T-cell (primary cell): ENCODE data around the gene HOXD13. TPM values are rescaled to one million over a fixed set of nuclear protein-coding genes. Genes with fewer than 3 reads are reported as not detected.

Experiments
- ATAC-seq, 4 experiments: fragments of 200-7000 bp in 3 of 4; fragments of 150-1000 bp in 1 of 4; cut with Tn5 transposase; replicated peaks in 1 of 4; 1 replicate in 3 of 4; 2 replicates in 1 of 4; pipeline ENCODE4 v1.10.0; 2021; ENCODE audit warnings: moderate library complexity in 3 of 4, mild to moderate bottlenecking in 2 of 4, moderate number of reproducible peaks in 1 of 4
- CTCF ChIA-PET, 2 donors: fragments of 300-600 bp; sonication (Branson Sonifier 250); formaldehyde crosslinking; loops; one replicate each; lab custom pipeline; 2022; ENCODE audit warnings: antibody characterized with exemption in 2 of 2; lab: Charles Lee
- POLR2A ChIA-PET, 2 donors: fragments of 300-600 bp; sonication (Branson Sonifier 250); formaldehyde crosslinking; loops; one replicate each; lab custom pipeline; 2022; ENCODE audit warnings: antibody characterized with exemption in 2 of 2; lab: Charles Lee
- DNase-seq, 35 experiments: peaks; one replicate each; pipeline versions ENCODE4 v3.0.0 to v3.0.0-alpha.2; 2013 to 2023
- H3K27ac ChIP-seq: one replicate; pipeline ENCODE4 v1.5.1; 2013; ENCODE audit warnings: low read length
- H3K27me3 ChIP-seq, 2 experiments: replicated peaks in 1 of 2; 1 replicate in 1 of 2; 2 replicates in 1 of 2; pipeline versions ENCODE4 v1.6.1 to v1.7.0; 2013; ENCODE audit warnings: low read length in 1 of 2, mixed read lengths in 1 of 2; ENCODE audit not compliant: control insufficient read depth in 2 of 2, insufficient read depth in 2 of 2; ENCODE audit errors: extremely low read depth in 1 of 2
- H3K36me3 ChIP-seq, 2 donors: 1 replicate in 1 of 2; 2 replicates in 1 of 2; pipeline versions ENCODE4 v1.6.1 to v1.7.0; 2013; ENCODE audit warnings: low read length in 1 of 2; ENCODE audit not compliant: control insufficient read depth in 2 of 2, insufficient read depth in 1 of 2; ENCODE audit errors: extremely low read depth in 1 of 2
- H3K4me1 ChIP-seq, 2 experiments: 1 replicate in 1 of 2; 2 replicates in 1 of 2; pipeline versions ENCODE4 v1.6.1 to v1.7.0; 2013; ENCODE audit warnings: low read length in 2 of 2, mixed read lengths in 1 of 2; ENCODE audit not compliant: insufficient read depth in 2 of 2, control insufficient read depth in 1 of 2; ENCODE audit errors: extremely low read depth in 1 of 2
- H3K4me3 ChIP-seq, 2 donors: 1 replicate in 1 of 2; 2 replicates in 1 of 2; pipeline versions ENCODE4 v1.5.1 to v1.7.0; 2013; ENCODE audit warnings: mild to moderate bottlenecking in 2 of 2, low read length in 1 of 2, moderate library complexity in 1 of 2; ENCODE audit not compliant: control insufficient read depth in 1 of 2; ENCODE audit errors: extremely low read depth in 1 of 2
- H3K9me3 ChIP-seq: 2 replicates; pipeline ENCODE4 v1.7.0; 2013
- H3K27ac Mint-ChIP-seq, 2 donors: one replicate each; pipeline ENCODE4 v1.8.0; 2020 to 2021; ENCODE audit warnings: mild to moderate bottlenecking in 2 of 2, mixed read lengths in 2 of 2
- H3K27me3 Mint-ChIP-seq, 2 donors: one replicate each; pipeline ENCODE4 v1.8.0; 2021 to 2022; ENCODE audit warnings: mixed read lengths in 2 of 2
- H3K36me3 Mint-ChIP-seq: one replicate; pipeline ENCODE4 v1.8.0; 2021; ENCODE audit warnings: mixed read lengths
- H3K4me1 Mint-ChIP-seq, 3 donors: one replicate each; pipeline ENCODE4 v1.8.0; 2020 to 2022; ENCODE audit warnings: mixed read lengths in 3 of 3, mild to moderate bottlenecking in 1 of 3
- H3K4me3 Mint-ChIP-seq, 3 donors: one replicate each; pipeline ENCODE4 v1.8.0; 2020 to 2022; ENCODE audit warnings: mild to moderate bottlenecking in 3 of 3, mixed read lengths in 3 of 3, moderate library complexity in 3 of 3
- H3K9me3 Mint-ChIP-seq, 3 donors: one replicate each; pipeline ENCODE4 v1.8.0; 2020 to 2022; ENCODE audit warnings: mixed read lengths in 3 of 3
- WGBS: methylation state at CpG from one replicate; pipeline ENCODE4 v1.1.5; 2013; ENCODE audit warnings: missing lambda C conversion rate; ENCODE audit not compliant: insufficient coverage; 5-methylcytosine and 5-hydroxymethylcytosine counted together
- total RNA-seq, 35 experiments: library from RNA in 6 of 35; stranded (reverse) in 6 of 35; fragments of 120-200 nt in 1 of 35; gene quantifications; one replicate each; pipeline versions ENCODE4 v1.2.1 to v1.2.4 and lab custom pipeline; 2013 to 2026

HOXD13 gene
- total RNA-seq, 5 donors from 2014 or later (not counting 1 experiment from before 2014, with no cell fraction given) = not detected

GRCh38 chr2:176128982-176129796, 36.7 kb downstream of the HOXD13 start, which contains the start of gene HOXD8:
HOXD8 (plus strand) TSS chr2:176129705; CDS start chr2:176130367, 662 bp downstream.
- Histone ChIP-seq H3K36me3 (no peaks in the 10 kb centered on the region), H3K4me3 (peak within 1 kb of the TSS in 1 of 2 donors; percentile 29), H3K9me3 (no peaks in the 10 kb centered on the region), H3K27ac (no peak within 1 kb of the TSS), H3K27me3 (peaks cover 36 to 79% of the 10 kb centered on the region in 2 experiments), H3K4me1 (peaks cover 6 to 30% of the 10 kb centered on the region in 2 experiments)
- Mint-ChIP-seq H3K9me3 (no peaks in the 10 kb centered on the region), H3K27me3 (peaks cover 81 to 85% of the 10 kb centered on the region in 2 donors), H3K27ac (peak within 1 kb of the TSS in 1 of 2 donors; percentile 65), H3K4me3 (peak within 1 kb of the TSS; percentile 34 to 77 (median 43)), H3K36me3 (no peaks in the 10 kb centered on the region), H3K4me1 (peaks cover 23 to 43% (median 34%) of the 10 kb centered on the region in 3 donors)
- peak in 1 of 35 experiments; percentile 11 for DNase-seq
- ATAC-seq = peak in 2 of 4 experiments; percentile 14 to 15
- ChIA-PET CTCF (interaction anchor here in 1 of 2 donors (3.1 to 4.3 kb wide), 2 partner anchors 326 to 425 kb away, joined by 21 to 64 read pairs; no protein-coding TSS in a partner anchor), POLR2A (no interaction called here)
- 7% methylated on average over 34 of the region's 64 CpGs for WGBS

GRCh38 chr2:176129813-176130146, 37.3 kb downstream of the HOXD13 start:
- H3K36me3 Mint-ChIP-seq = no peaks in the 10 kb centered on the region
- H3K27ac Mint-ChIP-seq = no peak overlapping the region
- H3K4me1 Mint-ChIP-seq = peaks cover 23 to 43% (median 34%) of the 10 kb centered on the region in 3 donors
- Histone ChIP-seq H3K27me3 (peaks cover 39 to 75% of the 10 kb centered on the region in 2 experiments), H3K27ac (no peak overlapping the region), H3K4me1 (peaks cover 6 to 30% of the 10 kb centered on the region in 2 experiments), H3K9me3 (no peaks in the 10 kb centered on the region), H3K4me3 (peak overlapping the region in 1 of 2 donors; percentile 29), H3K36me3 (no peaks in the 10 kb centered on the region)
- POLR2A ChIA-PET = no interaction called here
- peak in 1 of 4 experiments; percentile 17 for ATAC-seq
- peaks cover 81 to 85% of the 10 kb centered on the region in 2 donors for H3K27me3 Mint-ChIP-seq
- CTCF ChIA-PET = interaction anchor here in 1 of 2 donors (1.2 kb wide), 1 partner anchor 1019 kb away, joined by 3 read pairs; no protein-coding TSS in a partner anchor
- H3K4me3 Mint-ChIP-seq = peak overlapping the region in 1 of 3 donors; percentile 63
- H3K9me3 Mint-ChIP-seq = no peaks in the 10 kb centered on the region
- WGBS = 6% methylated on average over 39 of the region's 43 CpGs
- DNase-seq = no peak

DNA sequence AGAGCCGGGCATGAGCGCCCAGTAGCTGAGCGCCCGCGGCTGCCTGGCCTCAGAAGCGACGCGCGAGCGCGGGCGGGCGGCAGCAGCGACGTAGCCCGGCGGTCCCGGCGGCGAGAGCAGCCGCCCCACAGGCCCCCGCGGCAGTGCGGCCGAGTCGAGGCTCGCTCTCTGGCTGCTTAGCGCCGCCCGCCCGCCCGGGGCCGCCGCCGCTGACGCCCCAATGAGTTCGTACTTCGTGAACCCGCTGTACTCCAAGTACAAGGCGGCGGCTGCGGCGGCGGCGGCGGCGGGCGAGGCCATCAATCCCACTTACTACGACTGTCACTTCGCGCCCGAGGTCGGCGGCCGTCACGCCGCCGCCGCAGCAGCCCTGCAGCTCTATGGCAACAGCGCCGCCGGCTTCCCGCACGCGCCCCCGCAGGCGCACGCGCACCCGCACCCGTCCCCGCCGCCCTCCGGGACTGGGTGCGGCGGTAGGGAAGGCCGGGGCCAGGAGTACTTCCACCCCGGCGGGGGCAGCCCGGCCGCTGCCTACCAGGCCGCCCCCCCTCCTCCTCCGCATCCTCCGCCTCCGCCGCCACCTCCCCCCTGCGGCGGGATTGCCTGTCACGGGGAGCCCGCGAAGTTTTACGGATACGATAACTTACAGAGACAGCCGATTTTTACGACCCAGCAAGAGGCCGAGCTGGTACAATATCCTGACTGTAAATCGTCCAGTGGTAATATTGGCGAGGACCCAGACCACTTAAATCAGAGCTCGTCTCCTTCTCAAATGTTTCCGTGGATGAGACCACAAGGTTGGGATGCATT, 37.8 kb downstream of the HOXD13 start:
- Histone ChIP-seq H3K27me3 (peaks cover 43 to 75% of the 10 kb centered on the region in 2 experiments), H3K9me3 (no peaks in the 10 kb centered on the region), H3K27ac (no peak overlapping the region), H3K4me3 (peak overlapping the region in 1 of 2 donors; percentile 51), H3K4me1 (peaks cover 6 to 30% of the 10 kb centered on the region in 2 experiments), H3K36me3 (no peaks in the 10 kb centered on the region)
- Mint-ChIP-seq H3K27me3 (peaks cover 81 to 85% of the 10 kb centered on the region in 2 donors), H3K36me3 (no peaks in the 10 kb centered on the region), H3K4me1 (peaks cover 24 to 46% (median 38%) of the 10 kb centered on the region in 3 donors), H3K4me3 (peak overlapping the region; percentile 58 to 77 (median 66)), H3K27ac (no peak overlapping the region), H3K9me3 (no peaks in the 10 kb centered on the region)
- POLR2A ChIA-PET = interaction anchor here in 1 of 2 donors (0.8 kb wide), 1 partner anchor 36 kb away, joined by 3 read pairs; no protein-coding TSS in a partner anchor
- ATAC-seq = peak; percentile 36 to 56 (median 48)
- CTCF ChIA-PET = interaction anchor here (0.9 to 2.2 kb wide), 6 partner anchors 9 to 1019 kb away, joined by 3 to 6 read pairs (median 4); no protein-coding TSS in a partner anchor
- WGBS = 3% methylated on average over 97 of the region's 100 CpGs
- DNase-seq = peak in 4 of 35 experiments; percentile 13 to 46 (median 23)

DNA sequence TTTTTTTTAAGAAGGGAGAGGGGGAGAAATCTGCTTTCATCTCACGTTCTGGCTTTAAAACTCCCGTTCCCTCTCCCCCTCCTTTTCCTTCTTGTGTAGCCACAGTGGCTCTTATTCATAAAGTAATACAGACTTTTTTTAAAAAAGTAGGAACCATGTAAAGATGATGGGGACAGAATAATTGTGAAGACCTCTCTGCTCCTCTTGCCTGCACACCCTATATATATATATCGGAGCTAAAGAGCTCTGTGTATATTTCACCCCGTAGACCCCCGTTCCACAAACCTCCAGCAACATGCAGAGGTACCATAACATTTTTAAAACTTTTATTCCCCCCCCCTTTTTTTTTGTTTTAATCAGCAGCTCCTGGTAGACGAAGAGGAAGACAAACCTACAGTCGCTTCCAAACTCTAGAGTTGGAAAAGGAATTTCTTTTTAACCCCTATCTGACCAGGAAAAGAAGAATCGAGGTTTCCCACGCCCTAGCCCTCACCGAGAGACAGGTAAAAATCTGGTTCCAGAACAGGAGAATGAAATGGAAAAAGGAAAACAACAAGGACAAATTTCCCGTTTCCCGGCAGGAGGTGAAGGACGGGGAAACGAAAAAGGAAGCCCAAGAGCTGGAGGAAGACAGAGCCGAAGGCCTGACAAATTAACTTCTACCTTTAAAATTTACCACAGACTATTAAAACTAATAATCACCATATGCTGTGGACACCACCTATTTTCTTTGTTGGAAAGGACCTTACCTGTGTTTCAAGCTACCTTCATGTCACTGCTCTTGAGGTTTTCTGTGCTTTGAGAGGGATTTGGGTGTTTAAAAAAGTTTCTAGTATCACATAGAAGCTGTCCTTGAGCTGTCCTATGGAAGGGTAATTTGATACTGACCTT, 38.7 kb downstream of the HOXD13 start:
- H3K36me3 Mint-ChIP-seq = no peaks in the 10 kb centered on the region
- Histone ChIP-seq H3K27ac (no peak overlapping the region), H3K9me3 (no peaks in the 10 kb centered on the region), H3K27me3 (peaks cover 46 to 76% of the 10 kb centered on the region in 2 experiments), H3K36me3 (no peaks in the 10 kb centered on the region), H3K4me1 (peaks cover 7 to 37% of the 10 kb centered on the region in 2 experiments), H3K4me3 (peak overlapping the region in 1 of 2 donors; percentile 51)
- H3K27me3 Mint-ChIP-seq = peaks cover 81 to 85% of the 10 kb centered on the region in 2 donors
- 20% methylated on average over 2 of the region's 15 CpGs for WGBS
- CTCF ChIA-PET = interaction anchor here (0.5 to 2.2 kb wide), 17 partner anchors 9 to 1249 kb away, joined by 3 to 6 read pairs (median 4); no protein-coding TSS in a partner anchor
- peaks cover 30 to 54% (median 46%) of the 10 kb centered on the region in 3 donors for H3K4me1 Mint-ChIP-seq
- POLR2A ChIA-PET = interaction anchor here in 1 of 2 donors (0.8 kb wide), 1 partner anchor 37 kb away, joined by 3 read pairs; no protein-coding TSS in a partner anchor
- ATAC-seq (no peak), DNase-seq (no peak)
- peak overlapping the region in 1 of 2 donors; percentile 71 for H3K27ac Mint-ChIP-seq
- H3K9me3 Mint-ChIP-seq = no peaks in the 10 kb centered on the region
- peak overlapping the region; percentile 58 to 77 (median 66) for H3K4me3 Mint-ChIP-seq

DNA sequence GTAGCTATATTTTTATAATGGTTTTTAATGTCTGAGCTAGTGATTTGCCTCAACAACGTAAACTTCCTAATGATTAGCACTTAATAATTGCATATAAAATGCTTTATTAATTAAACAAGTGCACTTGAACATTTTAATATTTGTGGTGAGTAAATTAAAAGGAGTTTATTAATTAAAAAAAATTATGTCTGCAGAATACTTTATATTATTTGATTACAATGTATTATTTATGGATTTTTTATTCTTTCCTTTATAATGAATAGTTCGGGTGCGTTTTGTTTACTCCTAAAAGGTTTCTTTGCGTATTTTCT, 39.3 kb downstream of the HOXD13 start:
- Mint-ChIP-seq H3K4me1 (peaks cover 32 to 55% (median 48%) of the 10 kb centered on the region in 3 donors), H3K27ac (no peak overlapping the region)
- CTCF ChIA-PET = interaction anchor here (0.6 to 2.2 kb wide), 15 partner anchors 8 to 1019 kb away, joined by 3 to 6 read pairs (median 4); no protein-coding TSS in a partner anchor

More for the DNA sequence above, 39.3 kb downstream of the HOXD13 start:
- WGBS = no CpG with 5 or more reads among the region's 4 CpGs
- no peaks in the 10 kb centered on the region for H3K36me3 ChIP-seq
- Mint-ChIP-seq H3K36me3 (no peaks in the 10 kb centered on the region), H3K9me3 (no peaks in the 10 kb centered on the region), H3K27me3 (peaks cover 77 to 83% of the 10 kb centered on the region in 2 donors), H3K4me3 (peak overlapping the region in 2 of 3 donors; percentile 74 to 77)
- ATAC-seq (no peak), DNase-seq (no peak)
- H3K4me3 ChIP-seq = peak overlapping the region in 1 of 2 donors; percentile 45
- H3K27ac ChIP-seq = no peak overlapping the region
- no peaks in the 10 kb centered on the region for H3K9me3 ChIP-seq
- H3K27me3 ChIP-seq = peaks cover 45 to 77% of the 10 kb centered on the region in 2 experiments
- POLR2A ChIA-PET = interaction anchor here in 1 of 2 donors (0.6 kb wide), 1 partner anchor 8 kb away, joined by 3 read pairs; no protein-coding TSS in a partner anchor
- H3K4me1 ChIP-seq = peaks cover 9 to 42% of the 10 kb centered on the region in 2 experiments
